Aorta (tissue), 4 donors: ENCODE measurements around the gene FLT3. TPM values are rescaled to one million over a fixed set of nuclear protein-coding genes. Genes with fewer than 3 reads are reported as not detected.

ENCODE experiments used
- polyA plus RNA-seq, 2 donors: library from polyadenylated mRNA; stranded (reverse); fragments of 200-250 nt; gene quantifications; one replicate each; pipeline ENCODE4 v1.2.3, GENCODE V29; 2013
- total RNA-seq, 2 donors: library from RNA; stranded (reverse); fragmentation: NEBNext Ultra II Directional; extraction: Animal tissue kit (Norgen Biotek cat#: 25700); gene quantifications; one replicate each; pipeline ENCODE4 v1.2.1, GENCODE V29; 2021
- donor health status: healthy with polysubstance abuse.
- donor health status: Bipolar disorder and iron deficiency.
- donor health status: DM: no; HTN: no; CAD: no.
- donor health status: DM: yes; HTN: yes; CAD: no.

The FLT3 gene
- total and polyA plus RNA-seq, 4 donors: 0.13 to 0.52 (median 0.40) TPM

Other genes starting within 250 kb of the FLT3 start
- not detected for gene PDX1, start 180.6 kb downstream of the FLT3 start, total RNA-seq
- 1 to 10 TPM in 1 of 2 donors, not detected in 1; 5.3 TPM for gene PDX1, start 180.6 kb downstream of the FLT3 start, polyA plus RNA-seq
- gene CDX2, start 131.3 kb downstream of the FLT3 start, total RNA-seq: not detected
- 10 to 100 TPM in 1 of 2 donors, not detected in 1; 27.7 TPM for gene CDX2, start 131.3 kb downstream of the FLT3 start, polyA plus RNA-seq
- not detected for gene URAD, start 111.9 kb downstream of the FLT3 start, total RNA-seq
- gene URAD, start 111.9 kb downstream of the FLT3 start, polyA plus RNA-seq: not detected
- gene PAN3, start 38.0 kb upstream of the FLT3 start, total RNA-seq: 10 to 100 TPM; 36.4 to 49.2 TPM
- 10 to 100 TPM in 1 of 2 donors, 1 to 10 TPM in 1; 4.0 to 16.6 TPM for gene PAN3, start 38.0 kb upstream of the FLT3 start, polyA plus RNA-seq